CD4-positive, CD25-positive, alpha-beta regulatory T cell (primary cell): ENCODE results near the gene CTU1. TPM values are rescaled to one million over a fixed set of nuclear protein-coding genes. Genes with fewer than 3 reads are reported as not detected.

Source experiments
- ATAC-seq, 2 donors: fragments of 150-1000 bp; cut with Tn5 transposase; one replicate each; pipeline ENCODE4 v1.10.0; 2021; ENCODE audit warnings: low read depth in 2 of 2, moderate number of reproducible peaks in 2 of 2, moderate library complexity in 1 of 2
- DNase-seq, 3 donors: peaks; one replicate each; pipeline versions ENCODE4 v3.0.0 to v3.0.0-alpha.2; 2012 to 2022; ENCODE audit warnings: mixed read lengths in 1 of 3
- H3K27ac ChIP-seq: one replicate; pipeline ENCODE4 v1.7.0; 2013; ENCODE audit warnings: mild to moderate bottlenecking, low read length; ENCODE audit not compliant: insufficient read depth, poor library complexity, severe bottlenecking
- H3K27me3 ChIP-seq: one replicate; pipeline ENCODE4 v1.7.0; 2013; ENCODE audit warnings: low read length; ENCODE audit not compliant: control insufficient read depth, insufficient read depth
- H3K36me3 ChIP-seq: one replicate; pipeline ENCODE4 v1.7.0; 2013; ENCODE audit warnings: mild to moderate bottlenecking, low read length, moderate library complexity; ENCODE audit not compliant: control insufficient read depth, insufficient read depth
- H3K4me1 ChIP-seq: 2 replicates; pipeline ENCODE4 v1.7.0; 2013; ENCODE audit warnings: mild to moderate bottlenecking, low read length; ENCODE audit not compliant: insufficient read depth, control insufficient read depth, poor library complexity, severe bottlenecking
- H3K4me3 ChIP-seq: one replicate; pipeline ENCODE4 v1.7.0; 2013; ENCODE audit warnings: low read depth, mild to moderate bottlenecking, low read length, moderate library complexity
- H3K9me3 ChIP-seq, 2 experiments: 1 replicate in 1 of 2; 2 replicates in 1 of 2; pipeline ENCODE4 v1.7.0; 2013; ENCODE audit warnings: low read length in 2 of 2, mild to moderate bottlenecking in 1 of 2, moderate library complexity in 1 of 2; ENCODE audit not compliant: control insufficient read depth in 2 of 2
- H3K27ac Mint-ChIP-seq, 3 donors: one replicate each; pipeline ENCODE4 v1.8.0; 2020 to 2022; ENCODE audit warnings: mild to moderate bottlenecking in 3 of 3, mixed read lengths in 3 of 3, moderate library complexity in 2 of 3
- H3K27me3 Mint-ChIP-seq: one replicate; pipeline ENCODE4 v1.8.0; 2022; ENCODE audit warnings: mild to moderate bottlenecking, mixed read lengths
- H3K36me3 Mint-ChIP-seq: one replicate; pipeline ENCODE4 v1.8.0; 2020; ENCODE audit warnings: mixed read lengths
- H3K4me1 Mint-ChIP-seq, 4 donors: one replicate each; pipeline ENCODE4 v1.8.0; 2020 to 2022; ENCODE audit warnings: mixed read lengths in 4 of 4, mild to moderate bottlenecking in 1 of 4
- H3K4me3 Mint-ChIP-seq, 4 donors: one replicate each; pipeline ENCODE4 v1.8.0; 2020 to 2022; ENCODE audit warnings: mild to moderate bottlenecking in 4 of 4, mixed read lengths in 4 of 4, moderate library complexity in 3 of 4
- H3K9me3 Mint-ChIP-seq, 7 donors: one replicate each; pipeline ENCODE4 v1.8.0; 2020 to 2022; ENCODE audit warnings: mixed read lengths in 7 of 7, mild to moderate bottlenecking in 3 of 7, moderate library complexity in 2 of 7
- polyA plus RNA-seq, 4 donors: library from polyadenylated mRNA; unstranded; fragments of 300-500 nt; fragmentation: Illumina TruSeq; gene quantifications; one replicate each; pipeline ENCODE4 v1.2.3, GENCODE V29; 2021
- total RNA-seq: library from RNA; stranded (reverse); gene quantifications from one replicate; pipeline ENCODE4 v1.2.3, GENCODE V29; 2022

Gene CTU1
- total and polyA plus RNA-seq, 5 donors from 2014 or later: 3.4 to 8.0 (median 5.1) TPM

GRCh38 chr19:51119101-51119500, 10.9 kb upstream of the CTU1 start:
- no peak overlapping the region for H3K4me3 Mint-ChIP-seq
- no peaks in the 10 kb centered on the region for H3K36me3 ChIP-seq
- peaks cover 0 to 60% (median 32%) of the 10 kb centered on the region in 4 donors for H3K4me1 Mint-ChIP-seq
- H3K9me3 ChIP-seq: no peaks in the 10 kb centered on the region
- peaks cover 23% of the 10 kb centered on the region for H3K4me1 ChIP-seq
- H3K9me3 Mint-ChIP-seq: peaks cover 0 to 6% (median 3%) of the 10 kb centered on the region in 7 donors
- peaks cover 4% of the 10 kb centered on the region for H3K36me3 Mint-ChIP-seq
- H3K27me3 ChIP-seq: no peaks in the 10 kb centered on the region
- peak overlapping the region in 1 of 3 donors; percentile 62 for H3K27ac Mint-ChIP-seq
- ATAC-seq (no peak), DNase-seq (no peak)
- peaks cover 25% of the 10 kb centered on the region for H3K27me3 Mint-ChIP-seq
- no peak overlapping the region for H3K27ac ChIP-seq
- no peak overlapping the region for H3K4me3 ChIP-seq

DNA sequence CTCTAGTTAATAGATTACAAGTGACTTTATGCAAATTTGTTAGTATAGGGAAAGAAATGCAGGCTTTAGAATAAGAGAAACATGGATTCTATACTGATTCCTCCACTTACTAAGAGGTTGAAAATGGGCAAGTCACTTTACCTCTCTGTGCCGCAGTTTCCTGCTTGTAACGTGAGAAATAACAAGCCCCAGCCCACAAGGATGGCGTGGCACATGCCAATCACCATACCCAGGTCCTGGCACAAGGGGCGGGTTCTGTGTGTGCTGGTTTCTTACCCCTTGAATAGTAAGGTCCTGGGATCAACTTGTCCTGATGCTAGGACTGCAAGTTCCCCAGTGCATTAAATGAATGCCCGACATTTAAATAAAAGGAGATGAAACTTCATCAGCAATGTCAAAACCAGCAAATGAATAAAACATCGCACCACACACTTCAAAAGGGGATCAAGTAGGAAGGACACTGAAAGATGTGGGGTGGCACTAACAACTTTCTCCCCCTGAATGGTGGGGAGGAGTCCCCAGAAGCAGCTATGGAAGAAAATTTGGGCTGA, 8.6 kb upstream of the CTU1 start:
- H3K9me3 ChIP-seq: no peaks in the 10 kb centered on the region
- no peak overlapping the region for H3K27ac ChIP-seq
- H3K36me3 ChIP-seq: no peaks in the 10 kb centered on the region
- DNase-seq (peak in 1 of 3 donors; percentile 50), ATAC-seq (peak; percentile 28 to 31)
- no peaks in the 10 kb centered on the region for H3K36me3 Mint-ChIP-seq
- H3K27me3 ChIP-seq: no peaks in the 10 kb centered on the region
- H3K4me1 Mint-ChIP-seq: peaks cover 0 to 38% (median 21%) of the 10 kb centered on the region in 4 donors
- peaks cover 0 to 4% (median 0%) of the 10 kb centered on the region in 7 donors for H3K9me3 Mint-ChIP-seq
- peak overlapping the region in 2 of 3 donors; percentile 12 to 24 for H3K27ac Mint-ChIP-seq
- peaks cover 25% of the 10 kb centered on the region for H3K27me3 Mint-ChIP-seq
- H3K4me3 Mint-ChIP-seq: peak overlapping the region in 1 of 4 donors; percentile 41
- H3K4me3 ChIP-seq: no peak overlapping the region
- H3K4me1 ChIP-seq: peaks cover 2% of the 10 kb centered on the region

GRCh38 chr19:51114087-51114729, 6.0 kb upstream of the CTU1 start:
- Mint-ChIP-seq H3K27ac (no peak overlapping the region), H3K36me3 (no peaks in the 10 kb centered on the region), H3K4me3 (peak overlapping the region in 1 of 4 donors; percentile 57), H3K27me3 (peaks cover 24% of the 10 kb centered on the region), H3K9me3 (peaks cover 0 to 3% (median 0%) of the 10 kb centered on the region in 7 donors), H3K4me1 (peaks cover 0 to 29% (median 17%) of the 10 kb centered on the region in 4 donors)
- H3K27me3 ChIP-seq: no peaks in the 10 kb centered on the region
- ATAC-seq (peak in 1 of 2 donors; percentile 37), DNase-seq (peak in 2 of 3 donors; percentile 19 to 60)
- no peaks in the 10 kb centered on the region for H3K36me3 ChIP-seq
- no peak overlapping the region for H3K27ac ChIP-seq
- H3K4me3 ChIP-seq: no peak overlapping the region
- H3K4me1 ChIP-seq: no peaks in the 10 kb centered on the region
- no peaks in the 10 kb centered on the region for H3K9me3 ChIP-seq

GRCh38 chr19:51111606-51112005, 3.4 kb upstream of the CTU1 start:
- H3K9me3 Mint-ChIP-seq: peaks cover 0 to 2% (median 0%) of the 10 kb centered on the region in 7 donors

GRCh38 chr19:51110666-51110971, 2.4 kb upstream of the CTU1 start:
- H3K4me1 Mint-ChIP-seq: peaks cover 0 to 45% (median 30%) of the 10 kb centered on the region in 4 donors
- no peak for ATAC-seq
- Histone ChIP-seq H3K9me3 (no peaks in the 10 kb centered on the region), H3K36me3 (no peaks in the 10 kb centered on the region), H3K27ac (no peak overlapping the region), H3K4me3 (no peak overlapping the region), H3K27me3 (no peaks in the 10 kb centered on the region), H3K4me1 (peaks cover 22% of the 10 kb centered on the region)
- H3K4me3 Mint-ChIP-seq: no peak overlapping the region
- peaks cover 17% of the 10 kb centered on the region for H3K27me3 Mint-ChIP-seq
- H3K36me3 Mint-ChIP-seq: peaks cover 3% of the 10 kb centered on the region
- no peak overlapping the region for H3K27ac Mint-ChIP-seq
- DNase-seq: no peak
- H3K9me3 Mint-ChIP-seq: peaks cover 0 to 2% (median 0%) of the 10 kb centered on the region in 7 donors

More at GRCh38 chr19:51111606-51112005, 3.4 kb upstream of the CTU1 start:
- Mint-ChIP-seq H3K4me3 (no peak overlapping the region), H3K27me3 (peaks cover 17% of the 10 kb centered on the region), H3K4me1 (peaks cover 0 to 43% (median 29%) of the 10 kb centered on the region in 4 donors), H3K36me3 (no peaks in the 10 kb centered on the region), H3K27ac (no peak overlapping the region)
- ATAC-seq (no peak), DNase-seq (no peak)
- H3K4me3 ChIP-seq: no peak overlapping the region
- H3K36me3 ChIP-seq: no peaks in the 10 kb centered on the region
- H3K4me1 ChIP-seq: peaks cover 20% of the 10 kb centered on the region
- no peaks in the 10 kb centered on the region for H3K9me3 ChIP-seq
- no peaks in the 10 kb centered on the region for H3K27me3 ChIP-seq
- no peak overlapping the region for H3K27ac ChIP-seq

DNA sequence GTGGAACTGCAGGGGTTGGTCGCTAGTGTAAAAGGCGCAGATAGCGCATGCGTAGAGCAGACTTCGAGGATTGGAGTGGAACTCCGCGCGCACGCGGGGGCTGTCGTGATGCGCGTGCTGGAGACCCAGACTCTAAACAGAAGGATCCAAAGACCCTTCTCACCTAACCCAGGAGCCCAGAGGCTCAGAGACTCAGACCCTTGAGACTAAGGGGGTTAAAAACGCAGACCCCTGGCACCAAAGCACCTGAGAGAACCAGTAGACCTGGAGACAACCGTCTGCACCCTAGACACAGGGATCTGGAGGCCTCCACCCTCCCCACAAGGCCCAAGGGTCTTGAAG, 567 bp upstream of the CTU1 start:
- Mint-ChIP-seq H3K4me1 (peaks cover 0 to 46% (median 30%) of the 10 kb centered on the region in 4 donors), H3K9me3 (peaks cover 0 to 2% (median 0%) of the 10 kb centered on the region in 7 donors), H3K36me3 (peaks cover 8% of the 10 kb centered on the region), H3K27ac (peak overlapping the region; percentile 45 to 97 (median 92)), H3K27me3 (peaks cover 9% of the 10 kb centered on the region), H3K4me3 (peak overlapping the region; percentile 89 to 100 (median 95))
- H3K4me3 ChIP-seq: peak overlapping the region; percentile 89
- peak overlapping the region; percentile 71 for H3K27ac ChIP-seq
- H3K9me3 ChIP-seq: no peaks in the 10 kb centered on the region
- ATAC-seq (peak; percentile 13 to 32), DNase-seq (no peak)
- H3K36me3 ChIP-seq: peaks cover 8% of the 10 kb centered on the region
- H3K4me1 ChIP-seq: peaks cover 22% of the 10 kb centered on the region
- H3K27me3 ChIP-seq: no peaks in the 10 kb centered on the region

DNA sequence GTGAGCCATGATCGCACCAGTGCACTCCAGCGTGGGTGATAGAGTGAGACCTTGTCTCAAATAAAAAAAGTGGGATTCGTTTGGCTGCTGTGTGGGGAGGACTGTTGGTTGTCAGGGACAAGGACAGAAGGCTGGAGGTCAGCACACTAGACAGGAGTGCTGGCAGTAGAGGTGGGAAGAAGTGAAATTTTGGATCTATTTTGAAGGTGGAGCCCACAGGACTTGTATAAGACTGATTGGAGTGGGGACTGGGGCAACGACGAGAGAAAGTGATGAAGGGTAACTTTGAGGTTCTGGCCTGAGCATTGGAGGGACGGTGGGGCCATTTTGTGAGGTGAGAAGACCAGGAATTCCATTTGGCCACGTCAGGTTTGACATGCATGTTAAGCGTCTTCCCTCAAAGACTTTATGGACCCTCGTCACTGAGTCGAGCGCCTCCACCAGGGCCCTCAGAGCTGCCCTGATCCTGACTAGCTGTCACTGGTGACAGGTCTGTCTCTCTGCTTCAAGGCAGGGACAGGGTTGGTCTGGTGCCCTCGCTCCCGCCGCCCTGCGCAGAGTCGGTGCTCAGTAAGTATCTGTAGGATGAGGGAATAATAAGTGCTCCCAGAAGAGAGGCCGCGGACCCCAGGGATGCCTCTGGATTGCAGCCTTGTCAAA, 673 bp downstream of the CTU1 start:
- Histone ChIP-seq H3K4me1 (peaks cover 26% of the 10 kb centered on the region), H3K27ac (peak overlapping the region; percentile 71), H3K36me3 (peaks cover 13% of the 10 kb centered on the region), H3K4me3 (peak overlapping the region; percentile 89), H3K27me3 (no peaks in the 10 kb centered on the region), H3K9me3 (no peaks in the 10 kb centered on the region)
- peak overlapping the region in 2 of 3 donors; percentile 92 to 97 for H3K27ac Mint-ChIP-seq
- no peak for DNase-seq
- no peak for ATAC-seq
- H3K4me3 Mint-ChIP-seq: peak overlapping the region; percentile 89 to 100 (median 95)
- H3K27me3 Mint-ChIP-seq: peaks cover 9% of the 10 kb centered on the region
- H3K36me3 Mint-ChIP-seq: peaks cover 12% of the 10 kb centered on the region
- H3K4me1 Mint-ChIP-seq: peaks cover 4 to 52% (median 37%) of the 10 kb centered on the region in 4 donors
- H3K9me3 Mint-ChIP-seq: peaks cover 0 to 2% (median 0%) of the 10 kb centered on the region in 7 donors
